Ovary (tissue), 9 donors: Measurements from ENCODE around the gene PFDN6. TPM values are rescaled to one million over a fixed set of nuclear protein-coding genes. Genes with fewer than 3 reads are reported as not detected.

Experiments
- DNase-seq, 5 donors: peaks; one replicate each; pipeline ENCODE4 v3.0.0-alpha.2; 2019 to 2020
- H3K27ac ChIP-seq, 2 donors: fragments of 200-600 bp; one replicate each; pipeline versions ENCODE4 v1.5.1 to v1.8.0; 2019 to 2022
- H3K27me3 ChIP-seq: fragments of 200-600 bp; one replicate; pipeline ENCODE4 v1.8.0; 2022
- H3K36me3 ChIP-seq: fragments of 200-600 bp; sonication (generic); one replicate; pipeline ENCODE4 v1.5.1; 2019
- H3K4me1 ChIP-seq: one replicate; pipeline ENCODE4 v1.8.1; 2013; ENCODE audit warnings: mild to moderate bottlenecking, moderate library complexity; ENCODE audit not compliant: insufficient read depth
- H3K4me3 ChIP-seq: fragments of 200-600 bp; sonication (generic); one replicate; pipeline ENCODE4 v1.5.1; 2017
- H3K9me3 ChIP-seq, 2 donors: fragments of 200-600 bp in 1 of 2; sonication (generic) in 1 of 2; one replicate each; pipeline versions ENCODE4 v1.5.1 to v1.8.1; 2013 to 2019; ENCODE audit warnings: mild to moderate bottlenecking in 1 of 2, moderate library complexity in 1 of 2
- EP300 ChIP-seq: sonication (generic); formaldehyde crosslinking; IDR thresholded peaks from one replicate; pipeline ENCODE4 v1.6.1; 2017; ENCODE audit warnings: antibody characterized with exemption
- POLR2A ChIP-seq: fragments of 450-650 bp; IDR thresholded peaks from one replicate; pipeline ENCODE4 v1.6.1; 2017; ENCODE audit warnings: antibody characterized with exemption, mild to moderate bottlenecking, moderate library complexity
- WGBS, 3 donors: extraction: QIAGEN DNeasy Blood & Tissue Kit in 1 of 3; methylation state at CpG; one replicate each; pipeline versions ENCODE4 v1.1.5 to v1.1.7; 2013 to 2017; 5-methylcytosine and 5-hydroxymethylcytosine counted together
- intact Hi-C, 4 donors: fragments of 100-400 bp; cut with DNase I; formaldehyde crosslinking; loops; one replicate each; pipeline versions ENCODE4 v1.11.0 to v1.15.1; 2022 to 2023
- polyA plus RNA-seq, 2 donors: library from polyadenylated mRNA; stranded (reverse); fragments of 200-250 nt in 1 of 2; fragments of 350-450 nt in 1 of 2; fragmentation: Illumina TruSeq in 1 of 2; extraction: RNeasy Lipid Tissue Mini Kit (QIAGEN cat#74804) in 1 of 2; gene quantifications; one replicate each; pipeline ENCODE4 v1.2.3, GENCODE V29; 2013 to 2014
- total RNA-seq, 7 donors: library from RNA; depleted of rRNA in 2 of 7; stranded (reverse); fragments of >200 nt in 2 of 7; fragmentation: NEBNext Ultra II Directional in 3 of 7; extraction: Animal tissue kit (Norgen Biotek cat#: 25700) in 3 of 7; gene quantifications; one replicate each; pipeline versions ENCODE4 v1.1.0 to v1.2.4, GENCODE V29; 2016 to 2023
- TF ChIP-seq, protein P1 (sequence below), 3 donors: fragments of 450-650 bp in 2 of 3; fragments of 200-600 bp in 1 of 3; IDR thresholded peaks; one replicate each; pipeline versions ENCODE4 v1.5.1 to v1.8.0; 2016 to 2022; ENCODE audit warnings: antibody characterized with exemption in 3 of 3, mild to moderate bottlenecking in 1 of 3
- donor health status: DM: no; HTN: no; CAD: no; lungs with moderate emphysema.
- donor health status: DM: no; HTN: no; CAD: no.
- donor health status: Bipolar disorder and iron deficiency.
- donor health status: DM: yes; HTN: yes; CAD: no.
- donor health status: DM: no; HTN: no; CAD: no.
- donor health status: DM: yes; HTN: yes; CAD: no.

Gene PFDN6
- total and polyA plus RNA-seq, 9 donors, result 9.8 to 83.0 (median 42.7) TPM

- DNase-seq, result no peak
- Histone ChIP-seq H3K4me1 (peaks cover 3% of the 10 kb centered on the region), H3K36me3 (no peaks in the 10 kb centered on the region), H3K9me3 (no peaks in the 10 kb centered on the region), H3K27me3 (no peaks in the 10 kb centered on the region), H3K4me3 (no peak overlapping the region), H3K27ac (no peak overlapping the region)
- WGBS, 3 donors, result 90 to 94% (median 93%) methylated on average over 13 of the region's 13 CpGs
- intact Hi-C loops, result no loop called here
- TF ChIP-seq, protein P1, sequence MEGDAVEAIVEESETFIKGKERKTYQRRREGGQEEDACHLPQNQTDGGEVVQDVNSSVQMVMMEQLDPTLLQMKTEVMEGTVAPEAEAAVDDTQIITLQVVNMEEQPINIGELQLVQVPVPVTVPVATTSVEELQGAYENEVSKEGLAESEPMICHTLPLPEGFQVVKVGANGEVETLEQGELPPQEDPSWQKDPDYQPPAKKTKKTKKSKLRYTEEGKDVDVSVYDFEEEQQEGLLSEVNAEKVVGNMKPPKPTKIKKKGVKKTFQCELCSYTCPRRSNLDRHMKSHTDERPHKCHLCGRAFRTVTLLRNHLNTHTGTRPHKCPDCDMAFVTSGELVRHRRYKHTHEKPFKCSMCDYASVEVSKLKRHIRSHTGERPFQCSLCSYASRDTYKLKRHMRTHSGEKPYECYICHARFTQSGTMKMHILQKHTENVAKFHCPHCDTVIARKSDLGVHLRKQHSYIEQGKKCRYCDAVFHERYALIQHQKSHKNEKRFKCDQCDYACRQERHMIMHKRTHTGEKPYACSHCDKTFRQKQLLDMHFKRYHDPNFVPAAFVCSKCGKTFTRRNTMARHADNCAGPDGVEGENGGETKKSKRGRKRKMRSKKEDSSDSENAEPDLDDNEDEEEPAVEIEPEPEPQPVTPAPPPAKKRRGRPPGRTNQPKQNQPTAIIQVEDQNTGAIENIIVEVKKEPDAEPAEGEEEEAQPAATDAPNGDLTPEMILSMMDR (IDR thresholded peaks at IDR 0.05), result no peak
- TF ChIP-seq POLR2A (no peak), EP300 (no peak)
Observed at GRCh38 chr6:33250731-33251130, 38.7 kb upstream of the PFDN6 start.

DNA sequence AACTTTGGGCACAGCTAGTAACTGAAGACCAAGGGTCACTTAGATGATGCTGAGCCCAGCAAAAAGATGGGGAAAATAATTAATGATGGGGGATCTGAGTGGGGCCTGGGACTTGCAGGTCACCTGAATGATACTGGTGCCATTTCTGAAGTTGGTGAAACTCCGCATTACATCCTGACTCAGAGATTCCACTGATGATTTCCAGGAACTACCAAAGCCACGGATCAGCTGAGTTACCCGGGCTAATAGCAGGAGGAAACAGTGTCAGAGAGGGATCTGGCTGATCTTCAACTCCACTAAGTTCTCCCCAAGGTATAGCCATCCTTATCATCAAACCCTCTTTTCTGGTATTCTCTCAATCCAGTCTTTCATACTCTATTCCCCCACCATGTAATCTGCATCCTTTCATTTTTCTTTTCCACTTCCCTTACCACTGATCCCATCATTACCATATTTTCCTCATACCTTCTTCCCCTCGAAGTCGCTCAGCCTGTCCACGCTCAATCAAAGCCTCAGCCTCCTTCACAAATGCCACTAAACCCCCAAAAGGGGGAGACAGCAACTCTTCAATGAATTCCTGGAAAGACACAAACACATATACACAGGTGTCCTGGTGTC lies 37.9 kb upstream of the PFDN6 start:
- TF ChIP-seq EP300 (no peak), POLR2A (no peak)
- TF ChIP-seq, protein P1 (IDR thresholded peaks at IDR 0.05), result no peak
- Histone ChIP-seq H3K9me3 (no peaks in the 10 kb centered on the region), H3K27me3 (no peaks in the 10 kb centered on the region), H3K27ac (no peak overlapping the region), H3K4me3 (no peak overlapping the region), H3K36me3 (no peaks in the 10 kb centered on the region), H3K4me1 (peaks cover 3% of the 10 kb centered on the region)
- 83 to 89% (median 86%) methylated on average over 6 of the region's 6 CpGs for WGBS, 3 donors
- no peak for DNase-seq
- intact Hi-C loops, result no loop called here

GRCh38 chr6:33252759-33253158 lies 36.6 kb upstream of the PFDN6 start:
- intact Hi-C loops, result no loop called here
- DNase-seq, result no peak
- Histone ChIP-seq H3K4me1 (peaks cover 3% of the 10 kb centered on the region), H3K9me3 (no peaks in the 10 kb centered on the region), H3K27ac (no peak overlapping the region), H3K36me3 (no peaks in the 10 kb centered on the region), H3K4me3 (no peak overlapping the region), H3K27me3 (no peaks in the 10 kb centered on the region)
- TF ChIP-seq, protein P1 (IDR thresholded peaks at IDR 0.05), result no peak
- TF ChIP-seq EP300 (no peak), POLR2A (no peak)

GRCh38 chr6:33254591-33254990 lies 34.8 kb upstream of the PFDN6 start:
- intact Hi-C loops, result no loop called here
- TF ChIP-seq EP300, result no peak
- no peak for TF ChIP-seq POLR2A
- TF ChIP-seq, protein P1 (IDR thresholded peaks at IDR 0.05), result no peak
- Histone ChIP-seq H3K27me3 (no peaks in the 10 kb centered on the region), H3K27ac (no peak overlapping the region), H3K36me3 (no peaks in the 10 kb centered on the region), H3K4me1 (peaks cover 3% of the 10 kb centered on the region), H3K9me3 (no peaks in the 10 kb centered on the region), H3K4me3 (no peak overlapping the region)
- WGBS, 3 donors, result 90 to 93% (median 93%) methylated on average over 4 of the region's 4 CpGs
- no peak for DNase-seq
